ENCODE data around the gene POP7.

Gene POP7

DNA sequence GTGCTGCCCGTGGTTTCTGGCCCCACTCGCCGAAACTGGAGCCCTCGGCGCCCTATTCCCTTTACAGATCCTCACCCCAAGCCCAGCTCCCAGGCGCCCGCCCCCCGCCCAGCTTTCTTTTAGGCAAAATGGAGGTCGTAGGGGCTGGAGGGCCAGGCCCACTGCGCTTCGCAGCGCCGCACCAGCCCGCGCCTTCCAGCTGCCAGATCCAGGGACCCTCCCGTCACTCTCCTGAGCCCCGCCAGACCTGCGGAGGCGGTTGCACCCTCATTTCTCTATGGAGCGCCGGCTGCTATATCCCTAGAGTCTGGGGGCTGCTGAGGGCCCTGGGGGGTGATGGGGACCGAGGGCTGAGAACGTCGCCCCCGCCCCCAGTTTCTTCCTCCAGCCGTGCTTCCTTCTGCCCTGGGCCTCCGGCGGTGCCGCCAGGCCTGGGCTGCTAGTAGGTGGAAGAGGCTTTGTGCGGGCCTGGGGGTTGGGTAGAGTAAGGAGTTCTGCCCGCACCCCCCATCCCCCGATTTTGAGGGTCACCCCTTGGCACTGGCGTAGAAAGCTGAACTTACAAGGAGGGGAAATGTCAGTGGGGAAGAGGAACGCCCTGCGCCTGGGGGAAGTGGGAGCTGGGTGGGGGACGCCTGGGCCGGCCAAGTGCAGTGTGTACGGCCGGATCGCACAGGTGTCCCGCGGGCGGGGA, 31.4 kb upstream of the POP7 start:
- no peaks in the 10 kb centered on the region for H3K36me3 ChIP-seq (ENCODE audit: control insufficient read depth, insufficient read depth, low read length)
- no peaks in the 10 kb centered on the region for H3K79me2 ChIP-seq
- no peak for TF ChIP-seq CTCF (IDR thresholded peaks at IDR 0.05)
- no peaks in the 10 kb centered on the region for H3K4me1 ChIP-seq
- H2AFZ ChIP-seq: peak overlapping the region; percentile 92
- H3K4me3 ChIP-seq (ENCODE audit: low read depth, low read length): peak overlapping the region; percentile 87
- H3K9me3 ChIP-seq (ENCODE audit: control insufficient read depth, low read length): no peaks in the 10 kb centered on the region
- peak overlapping the region; percentile 97 for H3K27ac ChIP-seq
- H3K4me2 ChIP-seq (ENCODE audit: low read length): peak overlapping the region; percentile 99
- peak overlapping the region; percentile 94 for H3K9ac ChIP-seq
- H3K27me3 ChIP-seq (ENCODE audit: control insufficient read depth, insufficient read depth, low read length): no peaks in the 10 kb centered on the region

- Histone ChIP-seq H3K9me3 (ENCODE audit: control insufficient read depth, low read length) (no peaks in the 10 kb centered on the region), H2AFZ (no peak overlapping the region), H3K27ac (peak overlapping the region; percentile 56), H3K9ac (no peak overlapping the region), H3K36me3 (ENCODE audit: control insufficient read depth, insufficient read depth, low read length) (no peaks in the 10 kb centered on the region), H3K79me2 (no peaks in the 10 kb centered on the region), H3K27me3 (ENCODE audit: control insufficient read depth, insufficient read depth, low read length) (no peaks in the 10 kb centered on the region), H3K4me2 (ENCODE audit: low read length) (peak overlapping the region; percentile 99), H3K4me3 (ENCODE audit: low read depth, low read length) (peak overlapping the region; percentile 87), H3K4me1 (no peaks in the 10 kb centered on the region)
- no peak for TF ChIP-seq CTCF (IDR thresholded peaks at IDR 0.05)
Measured at GRCh38 chr7:100675105-100675451, 30.8 kb upstream of the POP7 start.

GRCh38 chr7:100675581-100676350, 30.2 kb upstream of the POP7 start:
- Histone ChIP-seq H3K4me1 (no peaks in the 10 kb centered on the region), H3K4me3 (ENCODE audit: low read depth, low read length) (peak overlapping the region; percentile 57), H2AFZ (no peak overlapping the region), H3K9ac (no peak overlapping the region), H3K4me2 (ENCODE audit: low read length) (peak overlapping the region; percentile 99), H3K9me3 (ENCODE audit: control insufficient read depth, low read length) (no peaks in the 10 kb centered on the region), H3K36me3 (ENCODE audit: control insufficient read depth, insufficient read depth, low read length) (no peaks in the 10 kb centered on the region), H3K27me3 (ENCODE audit: control insufficient read depth, insufficient read depth, low read length) (no peaks in the 10 kb centered on the region), H3K79me2 (no peaks in the 10 kb centered on the region), H3K27ac (peak overlapping the region; percentile 26)
- TF ChIP-seq CTCF (IDR thresholded peaks at IDR 0.05): no peak

DNA sequence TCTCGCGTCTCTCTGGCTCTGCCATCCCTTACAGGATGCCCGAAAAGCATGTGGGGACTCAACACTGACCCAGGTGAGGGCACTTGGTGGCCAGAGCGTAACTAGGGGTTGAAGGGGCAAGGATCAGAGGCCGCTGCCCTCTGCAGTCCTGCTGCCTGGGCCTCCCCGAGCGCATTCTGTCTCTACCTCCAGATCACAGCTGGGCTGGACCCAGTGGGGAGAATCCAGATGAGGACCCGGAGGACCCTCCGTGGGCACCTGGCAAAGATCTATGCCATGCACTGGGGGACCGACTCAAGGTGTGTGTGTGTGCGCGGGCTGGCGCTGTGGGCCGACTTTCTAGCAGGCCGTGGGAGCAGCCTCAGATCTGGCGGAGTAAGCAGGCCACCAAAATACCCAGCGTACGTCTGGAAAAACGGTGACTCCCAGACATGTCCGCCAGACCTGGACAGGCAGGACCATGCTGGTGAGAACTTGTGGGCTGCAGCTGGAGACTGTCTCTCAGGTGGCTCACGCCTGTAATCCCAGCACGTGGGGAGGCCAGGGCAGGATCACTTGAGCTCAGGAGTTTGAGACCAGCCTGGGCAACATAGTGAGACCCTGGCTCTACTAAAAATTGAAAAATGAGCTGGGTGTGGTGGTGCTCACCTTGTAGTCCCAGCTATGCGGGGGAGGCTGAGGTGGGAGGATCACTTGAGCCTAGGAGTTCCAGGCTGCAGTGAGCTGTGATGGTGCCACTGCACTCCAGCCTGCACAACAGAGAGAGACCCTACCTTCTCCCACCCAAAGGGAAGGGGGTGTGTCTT, 29.2 kb upstream of the POP7 start:
- H3K4me1 ChIP-seq: no peaks in the 10 kb centered on the region
- H2AFZ ChIP-seq: no peak overlapping the region
- no peak overlapping the region for H3K9ac ChIP-seq
- H3K9me3 ChIP-seq (ENCODE audit: control insufficient read depth, low read length): no peaks in the 10 kb centered on the region
- H3K27me3 ChIP-seq (ENCODE audit: control insufficient read depth, insufficient read depth, low read length): no peaks in the 10 kb centered on the region
- no peak overlapping the region for H3K4me2 ChIP-seq (ENCODE audit: low read length)
- no peak overlapping the region for H3K4me3 ChIP-seq (ENCODE audit: low read depth, low read length)
- no peaks in the 10 kb centered on the region for H3K36me3 ChIP-seq (ENCODE audit: control insufficient read depth, insufficient read depth, low read length)
- peak overlapping the region; percentile 26 for H3K27ac ChIP-seq
- no peak for TF ChIP-seq CTCF (IDR thresholded peaks at IDR 0.05)
- no peaks in the 10 kb centered on the region for H3K79me2 ChIP-seq

All from parathyroid adenoma (tissue), 2 donors.